SU-DHL-6 (cell line): ENCODE data around the gene BRD1.

Experiments used
- H2AFZ ChIP-seq: fragments of 200-600 bp; sonication (generic); 2 replicates; pipeline ENCODE4 v1.6.1; 2014; ENCODE audit warnings: low read depth, mild to moderate bottlenecking, moderate library complexity, mixed read lengths, antibody characterized with exemption, low read length; ENCODE audit not compliant: severe bottlenecking
- H3F3A ChIP-seq: fragments of 200-600 bp; shearing (Covaris generic); 2 replicates; pipeline ENCODE4 v1.6.0; 2016; ENCODE audit warnings: antibody characterized with exemption, mild to moderate bottlenecking; ENCODE audit not compliant: insufficient read depth
- H3K27ac ChIP-seq: fragments of 200-600 bp; sonication (generic); 2 replicates; pipeline ENCODE4 v1.5.1; 2016; ENCODE audit warnings: low read depth, mild to moderate bottlenecking, low read length, moderate library complexity, mixed read lengths
- H3K27me3 ChIP-seq: fragments of 200-600 bp; sonication (generic), shearing (Covaris generic); 2 replicates; pipeline ENCODE4 v1.6.0; 2014; ENCODE audit warnings: mild to moderate bottlenecking, low read length
- H3K36me3 ChIP-seq: fragments of 200-600 bp; sonication (generic); 2 replicates; pipeline ENCODE4 v1.6.1; 2014; ENCODE audit warnings: mild to moderate bottlenecking, low read length, mixed read lengths
- H3K4me2 ChIP-seq: fragments of 300-600, 200-600 bp; shearing (Covaris generic), sonication (generic); 2 replicates; pipeline ENCODE4 v1.6.0; 2014; ENCODE audit warnings: low read length, low read depth, mild to moderate bottlenecking; ENCODE audit not compliant: poor library complexity, severe bottlenecking
- H3K4me3 ChIP-seq: fragments of 200-600 bp; sonication (generic); 2 replicates; pipeline ENCODE4 v1.5.1; 2014; ENCODE audit warnings: antibody characterized with exemption, low read length, mild to moderate bottlenecking, mixed read lengths; ENCODE audit not compliant: insufficient read depth, poor library complexity, severe bottlenecking
- H3K79me2 ChIP-seq: fragments of 200-600 bp; sonication (generic); 2 replicates; pipeline ENCODE4 v1.6.1; 2014; ENCODE audit warnings: mild to moderate bottlenecking, low read length, moderate library complexity; ENCODE audit not compliant: insufficient read depth
- H3K9ac ChIP-seq: fragments of 200-600 bp; sonication (generic); 2 replicates; pipeline ENCODE4 v1.7.0; 2014; ENCODE audit warnings: mild to moderate bottlenecking, low read length
- H3K9me2 ChIP-seq: fragments of 200-600 bp; sonication (generic); replicated peaks from 2 replicates; pipeline ENCODE4 v1.6.1; 2014; ENCODE audit warnings: low read length; ENCODE audit not compliant: insufficient read depth
- H3K9me3 ChIP-seq: fragments of 200-600 bp; sonication (generic); 2 replicates; pipeline ENCODE4 v1.6.1; 2014; ENCODE audit warnings: low read length, mixed read lengths; ENCODE audit not compliant: insufficient read depth
- H4K20me1 ChIP-seq: fragments of 200-600 bp; sonication (generic); 2 replicates; pipeline ENCODE4 v1.6.1; 2014; ENCODE audit warnings: low read depth, mild to moderate bottlenecking, antibody characterized with exemption, low read length, moderate library complexity, mixed read lengths
- EZH2phosphoT487 ChIP-seq: fragments of 200-600 bp; sonication (generic), shearing (Covaris generic); conservative IDR thresholded peaks from 2 replicates; pipeline ENCODE4 v1.6.1; 2018; ENCODE audit warnings: mild to moderate bottlenecking, antibody characterized with exemption, low read length, moderate library complexity, mixed read lengths
- TF ChIP-seq, protein P1 (sequence below): fragments of 200-600 bp; sonication (generic); IDR thresholded peaks from one replicate; pipeline ENCODE4 v1.5.1; 2017; ENCODE audit warnings: antibody characterized with exemption, mild to moderate bottlenecking, low read length, moderate library complexity; ENCODE audit not compliant: insufficient read depth, poor library complexity, severe bottlenecking

Gene BRD1

DNA sequence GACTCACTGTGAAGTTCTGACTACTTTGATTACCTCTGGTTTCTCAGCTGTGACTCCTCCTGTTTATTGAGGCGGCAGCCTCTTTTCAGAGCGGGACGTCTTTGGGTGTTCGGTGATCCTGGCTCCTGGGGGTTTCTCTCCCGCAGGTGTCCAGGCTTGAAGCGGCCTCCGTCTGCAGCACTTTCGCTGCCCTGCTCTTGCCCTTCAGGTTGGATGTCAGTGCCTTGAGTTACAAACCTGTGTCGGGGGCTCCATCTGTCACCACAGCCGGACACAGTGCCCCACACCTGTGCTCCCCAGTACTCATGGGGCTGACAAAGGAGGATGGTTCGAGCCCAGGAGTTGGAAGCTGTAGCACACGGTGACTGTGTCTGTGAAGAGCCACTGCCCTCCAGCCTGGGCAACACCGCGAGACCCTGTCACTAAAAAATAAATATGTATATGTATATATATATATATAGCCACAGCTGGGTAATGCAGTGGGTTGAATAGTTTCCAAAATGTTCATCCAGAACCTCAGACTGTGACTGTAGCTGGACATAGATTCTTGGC lies 104.1 kb downstream of the BRD1 start:
- Histone ChIP-seq H2AFZ (no peak overlapping the region), H3K4me3 (no peak overlapping the region), H3K79me2 (no peaks in the 10 kb centered on the region), H3K9ac (no peak overlapping the region), H3K36me3 (no peaks in the 10 kb centered on the region), H3K9me3 (no peaks in the 10 kb centered on the region), H3K27me3 (no peaks in the 10 kb centered on the region), H4K20me1 (no peaks in the 10 kb centered on the region), H3K27ac (no peak overlapping the region), H3K4me2 (no peak overlapping the region), H3K9me2 (no peaks in the 10 kb centered on the region), H3F3A (no peaks in the 10 kb centered on the region)
- no peak for TF ChIP-seq EZH2phosphoT487
- TF ChIP-seq, protein P1, sequence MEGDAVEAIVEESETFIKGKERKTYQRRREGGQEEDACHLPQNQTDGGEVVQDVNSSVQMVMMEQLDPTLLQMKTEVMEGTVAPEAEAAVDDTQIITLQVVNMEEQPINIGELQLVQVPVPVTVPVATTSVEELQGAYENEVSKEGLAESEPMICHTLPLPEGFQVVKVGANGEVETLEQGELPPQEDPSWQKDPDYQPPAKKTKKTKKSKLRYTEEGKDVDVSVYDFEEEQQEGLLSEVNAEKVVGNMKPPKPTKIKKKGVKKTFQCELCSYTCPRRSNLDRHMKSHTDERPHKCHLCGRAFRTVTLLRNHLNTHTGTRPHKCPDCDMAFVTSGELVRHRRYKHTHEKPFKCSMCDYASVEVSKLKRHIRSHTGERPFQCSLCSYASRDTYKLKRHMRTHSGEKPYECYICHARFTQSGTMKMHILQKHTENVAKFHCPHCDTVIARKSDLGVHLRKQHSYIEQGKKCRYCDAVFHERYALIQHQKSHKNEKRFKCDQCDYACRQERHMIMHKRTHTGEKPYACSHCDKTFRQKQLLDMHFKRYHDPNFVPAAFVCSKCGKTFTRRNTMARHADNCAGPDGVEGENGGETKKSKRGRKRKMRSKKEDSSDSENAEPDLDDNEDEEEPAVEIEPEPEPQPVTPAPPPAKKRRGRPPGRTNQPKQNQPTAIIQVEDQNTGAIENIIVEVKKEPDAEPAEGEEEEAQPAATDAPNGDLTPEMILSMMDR: no peak
